Astrocyte of the cerebellum (primary cell): ENCODE results near the gene FBLN2.

ENCODE experiments used
- DNase-seq: peaks from one replicate; pipeline ENCODE4 v3.0.0-alpha.2; 2011; ENCODE audit warnings: low read depth
- H3K4me3 ChIP-seq: 2 replicates; pipeline ENCODE4 v1.5.1; 2011; ENCODE audit warnings: mild to moderate bottlenecking, low read depth, low read length, moderate library complexity
- in situ Hi-C: cut with HindIII; loops from 2 replicates; pipeline ENCODE4 v1.10.0; 2017; ENCODE audit warnings: low sequenced_read_pairs
- TF ChIP-seq, protein P1 (sequence below): IDR thresholded peaks from 2 replicates; pipeline ENCODE4 v1.5.1; 2012; ENCODE audit warnings: low read length, low read depth, moderate library complexity, mild to moderate bottlenecking; ENCODE audit errors: missing control alignments

Gene FBLN2

GRCh38 chr3:13662238-13662847 is 113.4 kb downstream of the FBLN2 start:
- H3K4me3 ChIP-seq: no peak overlapping the region
- TF ChIP-seq, protein P1, sequence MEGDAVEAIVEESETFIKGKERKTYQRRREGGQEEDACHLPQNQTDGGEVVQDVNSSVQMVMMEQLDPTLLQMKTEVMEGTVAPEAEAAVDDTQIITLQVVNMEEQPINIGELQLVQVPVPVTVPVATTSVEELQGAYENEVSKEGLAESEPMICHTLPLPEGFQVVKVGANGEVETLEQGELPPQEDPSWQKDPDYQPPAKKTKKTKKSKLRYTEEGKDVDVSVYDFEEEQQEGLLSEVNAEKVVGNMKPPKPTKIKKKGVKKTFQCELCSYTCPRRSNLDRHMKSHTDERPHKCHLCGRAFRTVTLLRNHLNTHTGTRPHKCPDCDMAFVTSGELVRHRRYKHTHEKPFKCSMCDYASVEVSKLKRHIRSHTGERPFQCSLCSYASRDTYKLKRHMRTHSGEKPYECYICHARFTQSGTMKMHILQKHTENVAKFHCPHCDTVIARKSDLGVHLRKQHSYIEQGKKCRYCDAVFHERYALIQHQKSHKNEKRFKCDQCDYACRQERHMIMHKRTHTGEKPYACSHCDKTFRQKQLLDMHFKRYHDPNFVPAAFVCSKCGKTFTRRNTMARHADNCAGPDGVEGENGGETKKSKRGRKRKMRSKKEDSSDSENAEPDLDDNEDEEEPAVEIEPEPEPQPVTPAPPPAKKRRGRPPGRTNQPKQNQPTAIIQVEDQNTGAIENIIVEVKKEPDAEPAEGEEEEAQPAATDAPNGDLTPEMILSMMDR: no peak
- in situ Hi-C loops: no loop called here
- no peak for DNase-seq

GRCh38 chr3:13663781-13664535 is 115.0 kb downstream of the FBLN2 start:
- in situ Hi-C loops: no loop called here
- DNase-seq: no peak
- TF ChIP-seq, protein P1: no peak

DNA sequence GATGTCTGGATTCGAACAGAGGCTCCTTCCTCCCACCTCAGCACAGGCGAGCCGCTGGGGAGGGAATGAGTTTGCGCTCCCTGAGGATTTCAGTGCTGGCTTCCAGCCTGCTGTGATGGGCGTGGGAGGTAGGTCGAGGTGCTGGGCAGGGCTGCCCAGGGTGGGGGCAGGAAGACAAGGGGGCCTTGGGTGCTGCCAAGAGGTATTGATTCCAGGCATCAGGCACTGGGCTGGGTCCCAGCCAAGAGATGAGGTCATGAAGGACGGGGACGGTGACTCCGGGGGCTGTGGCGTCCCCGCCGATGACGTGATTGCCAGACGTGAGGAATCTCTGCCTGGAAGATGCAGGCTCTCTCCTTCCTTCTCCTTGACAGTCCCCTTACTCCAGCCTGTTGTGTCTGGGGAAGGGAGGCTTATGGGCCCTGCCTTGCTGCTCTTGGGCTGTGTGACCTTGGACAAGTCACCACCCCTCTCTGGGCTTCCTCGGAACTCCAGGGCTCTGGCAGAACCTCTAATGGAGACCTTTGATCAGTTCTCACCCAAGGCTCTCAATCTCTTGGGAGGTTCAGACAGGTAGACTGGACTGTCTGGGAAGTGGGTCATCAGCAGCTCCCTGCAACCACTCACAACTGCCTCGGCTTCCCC is 116.8 kb downstream of the FBLN2 start:
- no peak for DNase-seq
- TF ChIP-seq, protein P1: no peak
- no peak overlapping the region for H3K4me3 ChIP-seq
- in situ Hi-C loops: no loop called here

More at GRCh38 chr3:13663781-13664535, 115.0 kb downstream of the FBLN2 start:
- no peak overlapping the region for H3K4me3 ChIP-seq

GRCh38 chr3:13666227-13666619 is 117.3 kb downstream of the FBLN2 start:
- DNase-seq: no peak
- in situ Hi-C loops: no loop called here
- TF ChIP-seq, protein P1: no peak
- H3K4me3 ChIP-seq: no peak overlapping the region

DNA sequence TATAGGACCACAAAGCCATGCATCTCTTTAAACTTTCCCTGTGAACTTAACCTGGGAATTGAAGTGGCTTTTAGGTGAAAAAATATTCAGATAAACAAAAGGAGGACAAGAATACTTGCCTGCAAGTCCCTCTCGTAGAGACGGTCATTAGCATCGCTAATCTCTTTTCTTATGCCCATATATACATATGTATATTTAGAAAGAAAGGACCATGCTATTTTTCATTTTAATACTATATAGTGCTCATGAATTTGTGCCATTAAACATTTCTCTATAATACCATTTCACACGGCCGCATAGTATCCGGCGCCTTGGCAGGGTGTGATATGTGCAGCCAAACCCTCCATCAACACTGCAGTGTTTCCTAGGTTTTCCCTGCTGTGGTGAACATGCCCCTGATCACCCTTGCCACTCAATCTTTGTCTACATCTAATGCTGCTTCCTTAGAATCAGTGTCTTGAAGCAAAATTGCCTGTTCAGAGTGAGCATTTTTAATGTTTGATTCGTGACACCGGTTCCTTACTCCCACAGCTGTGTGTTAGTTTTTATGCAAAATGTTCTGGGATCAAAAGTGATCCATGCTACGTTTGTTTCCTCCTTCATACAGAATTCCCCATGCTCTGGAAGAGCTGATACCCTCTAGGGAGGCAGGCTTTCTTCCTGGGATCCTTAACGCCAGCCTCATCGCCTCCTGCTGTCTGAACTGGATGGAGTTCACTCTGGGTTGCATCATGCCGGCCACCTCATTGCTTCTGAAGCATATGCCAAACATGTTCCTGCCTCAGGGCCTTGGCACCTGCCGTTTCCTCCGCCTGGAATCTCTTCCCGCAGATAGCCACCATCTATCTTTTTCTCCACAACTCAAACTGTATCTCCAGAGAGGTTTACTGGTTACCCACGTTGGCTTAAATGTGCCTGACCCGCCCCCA is 118.1 kb downstream of the FBLN2 start:
- H3K4me3 ChIP-seq: no peak overlapping the region
- no peak for DNase-seq
- in situ Hi-C loops: no loop called here
- TF ChIP-seq, protein P1: no peak

DNA sequence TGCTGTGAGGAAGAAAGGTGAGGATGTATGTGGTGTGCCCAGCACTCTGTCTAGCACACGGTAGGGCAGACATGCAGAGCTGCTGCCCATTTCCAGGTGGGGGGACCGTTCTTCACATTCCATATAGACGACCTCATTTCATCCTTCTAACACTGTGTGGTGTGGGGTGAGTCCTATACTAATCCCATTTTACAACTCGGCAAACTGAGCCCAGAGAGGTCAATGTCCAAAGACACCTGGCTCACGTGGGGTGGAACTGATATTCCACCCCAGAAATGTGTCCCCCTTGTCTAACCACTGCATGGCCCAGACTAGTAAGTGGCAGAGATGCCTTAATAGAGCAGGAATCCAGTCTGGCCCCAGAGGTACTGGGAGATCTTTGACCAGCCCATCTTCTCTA is 119.2 kb downstream of the FBLN2 start:
- in situ Hi-C loops: no loop called here
- no peak overlapping the region for H3K4me3 ChIP-seq
- TF ChIP-seq, protein P1: no peak
- no peak for DNase-seq
